Naive thymus-derived CD4-positive, alpha-beta T cell (primary cell): ENCODE results near the gene ANKRD37. TPM values are rescaled to one million over a fixed set of nuclear protein-coding genes. Genes with fewer than 3 reads are reported as not detected.

Experiments used
- ATAC-seq: fragments of 150-1000 bp; cut with Tn5 transposase; 2 replicates; pipeline ENCODE4 v1.10.0; 2021; ENCODE audit warnings: mild to moderate bottlenecking, moderate library complexity
- CTCF ChIA-PET: fragments of 350-600 bp; sonication (Branson Sonifier 250); formaldehyde crosslinking; loops from one replicate; lab custom pipeline; 2021; ENCODE audit warnings: antibody characterized with exemption; lab: Charles Lee
- POLR2A ChIA-PET: fragments of 350-600 bp; sonication (Branson Sonifier 250); formaldehyde crosslinking; loops from one replicate; lab custom pipeline; 2021; ENCODE audit warnings: antibody characterized with exemption, inconsistent platforms; lab: Charles Lee
- DNase-seq, 9 donors: peaks; one replicate each; pipeline versions ENCODE4 v3.0.0 to v3.0.0-alpha.2; 2020 to 2022; ENCODE audit warnings: mixed read lengths in 1 of 9
- H3K27ac ChIP-seq: one replicate; pipeline ENCODE4 v1.7.0; 2013; ENCODE audit warnings: mild to moderate bottlenecking, low read depth, low read length, moderate library complexity
- H3K27me3 ChIP-seq, 2 donors: one replicate each; pipeline ENCODE4 v1.7.0; 2013; ENCODE audit warnings: low read length in 2 of 2, mild to moderate bottlenecking in 2 of 2, moderate library complexity in 2 of 2; ENCODE audit not compliant: control insufficient read depth in 2 of 2, insufficient read depth in 2 of 2
- H3K36me3 ChIP-seq, 3 experiments: 1 replicate in 2 of 3; 2 replicates in 1 of 3; pipeline ENCODE4 v1.7.0; 2013; ENCODE audit warnings: low read length in 3 of 3, mild to moderate bottlenecking in 3 of 3, moderate library complexity in 1 of 3; ENCODE audit not compliant: insufficient read depth in 3 of 3, control insufficient read depth in 2 of 3
- H3K4me1 ChIP-seq, 2 donors: one replicate each; pipeline ENCODE4 v1.7.0; 2013; ENCODE audit warnings: low read length in 2 of 2, mild to moderate bottlenecking in 2 of 2, moderate library complexity in 1 of 2; ENCODE audit not compliant: control insufficient read depth in 2 of 2, insufficient read depth in 2 of 2
- H3K4me3 ChIP-seq: 2 replicates; pipeline ENCODE4 v1.7.0; 2013; ENCODE audit warnings: mild to moderate bottlenecking, low read length
- H3K9me3 ChIP-seq, 3 experiments: 1 replicate in 2 of 3; 2 replicates in 1 of 3; pipeline ENCODE4 v1.7.0; 2013; ENCODE audit warnings: low read length in 3 of 3; ENCODE audit not compliant: control insufficient read depth in 2 of 3
- H3K27ac Mint-ChIP-seq, 9 donors: one replicate each; pipeline ENCODE4 v1.8.0; 2020 to 2022; ENCODE audit warnings: mixed read lengths in 9 of 9, mild to moderate bottlenecking in 8 of 9, moderate library complexity in 5 of 9, inconsistent platforms in 2 of 9
- H3K27me3 Mint-ChIP-seq, 5 donors: one replicate each; pipeline ENCODE4 v1.8.0; 2021 to 2022; ENCODE audit warnings: mixed read lengths in 5 of 5, mild to moderate bottlenecking in 1 of 5
- H3K36me3 Mint-ChIP-seq, 5 donors: one replicate each; pipeline ENCODE4 v1.8.0; 2020 to 2022; ENCODE audit warnings: mixed read lengths in 5 of 5, mild to moderate bottlenecking in 3 of 5, inconsistent platforms in 1 of 5
- H3K4me1 Mint-ChIP-seq, 7 donors: one replicate each; pipeline ENCODE4 v1.8.0; 2020 to 2022; ENCODE audit warnings: mixed read lengths in 7 of 7, mild to moderate bottlenecking in 3 of 7, inconsistent platforms in 1 of 7
- H3K4me3 Mint-ChIP-seq, 10 donors: one replicate each; pipeline ENCODE4 v1.8.0; 2020 to 2022; ENCODE audit warnings: mild to moderate bottlenecking in 10 of 10, mixed read lengths in 10 of 10, moderate library complexity in 6 of 10, inconsistent platforms in 2 of 10
- H3K9me3 Mint-ChIP-seq, 11 donors: one replicate each; pipeline ENCODE4 v1.8.0; 2020 to 2022; ENCODE audit warnings: mixed read lengths in 11 of 11, mild to moderate bottlenecking in 4 of 11, inconsistent platforms in 1 of 11, moderate library complexity in 1 of 11
- intact Hi-C, 2 donors: fragments of 100-400 bp; cut with micrococcal nuclease; formaldehyde crosslinking; loops; one replicate each; pipeline ENCODE4 v1.15.1; 2023
- polyA plus RNA-seq, 2 donors: library from polyadenylated mRNA; unstranded; fragments of 300-500 nt; fragmentation: Illumina TruSeq; gene quantifications; one replicate each; pipeline ENCODE4 v1.2.3, GENCODE V29; 2021
- total RNA-seq, 6 experiments: library from RNA in 5 of 6; stranded (reverse) in 5 of 6; gene quantifications; 1 replicate in 5 of 6; 2 replicates in 1 of 6; pipeline ENCODE4 v1.2.3 and lab custom pipeline; 2021 to 2026

ANKRD37 gene
- total and polyA plus RNA-seq, 7 experiments from 2014 or later = 3.2 to 18.6 (median 8.5) TPM

DNA sequence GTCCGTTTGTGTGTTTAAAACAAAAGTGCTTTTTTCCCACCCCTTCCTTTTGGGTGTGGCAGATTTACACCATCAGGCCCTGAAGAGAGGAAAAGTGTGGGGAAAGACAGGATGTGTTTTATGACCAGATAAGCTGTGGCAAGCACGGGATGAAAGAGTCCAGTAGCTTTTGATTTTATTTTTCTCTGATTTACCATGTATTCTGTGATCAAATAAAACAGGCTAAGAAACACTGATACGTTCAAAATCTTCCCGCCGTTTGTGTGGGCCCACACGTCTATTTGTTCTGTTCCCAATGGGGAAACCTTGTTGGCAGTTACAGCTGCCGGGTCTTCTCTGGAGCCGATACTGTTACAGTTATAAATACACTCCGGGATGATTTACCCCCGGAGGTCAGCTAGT, 11.7 kb upstream of the ANKRD37 start:
- H3K27ac Mint-ChIP-seq = no peak overlapping the region
- H3K4me1 Mint-ChIP-seq = peaks cover 4 to 20% (median 17%) of the 10 kb centered on the region in 7 donors
- H3K9me3 Mint-ChIP-seq = peaks cover 0 to 23% (median 9%) of the 10 kb centered on the region in 11 donors
- H3K36me3 Mint-ChIP-seq = peaks cover 8 to 14% (median 10%) of the 10 kb centered on the region in 5 donors
- Histone ChIP-seq H3K36me3 (no peaks in the 10 kb centered on the region), H3K9me3 (no peaks in the 10 kb centered on the region), H3K27me3 (no peaks in the 10 kb centered on the region), H3K4me3 (no peak overlapping the region), H3K4me1 (peaks cover 0 to 7% of the 10 kb centered on the region in 2 donors), H3K27ac (no peak overlapping the region)
- ATAC-seq (no peak), DNase-seq (no peak)
- CTCF ChIA-PET = interaction anchor here (0.7 kb wide), 1 partner anchor 90 kb away, joined by 3 read pairs; no protein-coding TSS in a partner anchor
- POLR2A ChIA-PET = interaction anchor here (1.0 to 1.6 kb wide), 2 partner anchors 9 to 11 kb away, joined by 3 to 4 read pairs; partner anchors contain the start of gene LRP2BP
- intact Hi-C loops = no loop called here
- peaks cover 0 to 31% (median 23%) of the 10 kb centered on the region in 5 donors for H3K27me3 Mint-ChIP-seq
- peak overlapping the region in 6 of 10 donors; percentile 33 to 65 (median 50) for H3K4me3 Mint-ChIP-seq

DNA sequence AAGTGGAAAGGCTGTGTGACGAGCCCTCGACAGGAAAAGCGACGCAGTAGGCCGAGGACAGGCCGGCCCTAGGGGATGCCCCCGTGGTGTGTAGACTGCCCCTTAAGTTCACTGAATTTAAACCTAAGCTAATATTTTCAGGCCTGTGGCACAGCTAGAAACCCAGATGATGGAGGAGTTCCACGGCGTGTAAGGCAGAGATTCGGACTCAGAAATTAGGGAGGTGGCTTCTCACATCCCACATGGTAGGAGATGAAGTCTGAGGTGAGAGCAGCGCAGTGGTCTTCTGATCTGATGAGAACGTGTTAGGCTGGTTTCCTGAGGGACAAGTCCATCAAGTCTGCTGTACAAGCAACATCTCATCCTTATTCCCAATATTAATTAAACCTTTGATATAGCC, 8.7 kb upstream of the ANKRD37 start:
- peaks cover 11 to 22% (median 17%) of the 10 kb centered on the region in 7 donors for H3K4me1 Mint-ChIP-seq
- no peak for DNase-seq
- Histone ChIP-seq H3K27ac (no peak overlapping the region), H3K27me3 (no peaks in the 10 kb centered on the region), H3K4me1 (peaks cover 0 to 7% of the 10 kb centered on the region in 2 donors), H3K9me3 (no peaks in the 10 kb centered on the region), H3K4me3 (no peak overlapping the region), H3K36me3 (no peaks in the 10 kb centered on the region)
- intact Hi-C loops = no loop called here
- POLR2A ChIA-PET = interaction anchor here (1.4 kb wide), 1 partner anchor 9 kb away, joined by 3 read pairs; no protein-coding TSS in a partner anchor
- H3K36me3 Mint-ChIP-seq = peaks cover 0 to 13% (median 4%) of the 10 kb centered on the region in 5 donors
- H3K9me3 Mint-ChIP-seq = peaks cover 0 to 3% (median 0%) of the 10 kb centered on the region in 11 donors
- H3K4me3 Mint-ChIP-seq = no peak overlapping the region
- ATAC-seq = no peak
- CTCF ChIA-PET = no interaction called here
- H3K27me3 Mint-ChIP-seq = peaks cover 0 to 27% (median 19%) of the 10 kb centered on the region in 5 donors
- H3K27ac Mint-ChIP-seq = no peak overlapping the region

- no peaks in the 10 kb centered on the region for H3K27me3 ChIP-seq
- ATAC-seq (no peak), DNase-seq (no peak)
- ChIA-PET CTCF (no interaction called here), POLR2A (no interaction called here)
- Mint-ChIP-seq H3K4me1 (peaks cover 10 to 22% (median 18%) of the 10 kb centered on the region in 7 donors), H3K27ac (no peak overlapping the region), H3K4me3 (no peak overlapping the region), H3K36me3 (peaks cover 0 to 8% (median 4%) of the 10 kb centered on the region in 5 donors), H3K27me3 (peaks cover 0 to 3% (median 1%) of the 10 kb centered on the region in 5 donors), H3K9me3 (no peaks in the 10 kb centered on the region)
- H3K4me3 ChIP-seq = no peak overlapping the region
- intact Hi-C loops = loop anchor here (10.0 kb wide), 5 partner anchors 566 to 1946 kb away; partner anchors contain the start of genes IRF2 (in 2 of the 2), ACSL1 (in 1 of the 2), CDKN2AIP (in 1 of the 2) and CENPU (in 1 of the 2)
- H3K27ac ChIP-seq = no peak overlapping the region
- H3K4me1 ChIP-seq = peaks cover 7 to 8% of the 10 kb centered on the region in 2 donors
- peaks cover 0 to 2% (median 0%) of the 10 kb centered on the region in 3 experiments for H3K36me3 ChIP-seq
- H3K9me3 ChIP-seq = no peaks in the 10 kb centered on the region
These were observed 5.7 kb upstream of the ANKRD37 start for GRCh38 chr4:185390941-185391340.

DNA sequence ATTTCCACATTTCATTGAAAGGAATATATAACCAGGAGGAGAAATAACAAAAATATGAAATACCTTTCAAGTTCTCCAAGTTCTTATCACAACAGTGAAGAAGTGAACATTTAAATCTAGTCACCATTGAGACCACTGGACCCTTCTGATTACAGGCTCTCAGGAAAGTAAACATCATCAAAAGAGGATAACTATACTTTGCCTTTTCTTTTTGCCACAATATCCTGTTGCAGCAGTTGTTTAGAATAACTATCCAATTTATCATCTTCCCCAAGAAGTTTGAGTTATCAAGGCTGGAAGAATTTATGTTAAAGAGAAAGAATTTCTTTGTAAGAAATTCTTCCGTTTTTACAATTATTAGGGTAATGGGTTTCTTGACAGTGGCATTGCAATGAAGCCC, 4.5 kb upstream of the ANKRD37 start:
- H3K4me3 ChIP-seq = no peak overlapping the region
- peaks cover 14 to 25% (median 20%) of the 10 kb centered on the region in 7 donors for H3K4me1 Mint-ChIP-seq
- H3K36me3 ChIP-seq = peaks cover 0 to 5% (median 0%) of the 10 kb centered on the region in 3 experiments
- H3K4me3 Mint-ChIP-seq = no peak overlapping the region
- H3K27ac Mint-ChIP-seq = peak overlapping the region in 3 of 9 donors; percentile 10 to 34 (median 19)
- H3K9me3 Mint-ChIP-seq = no peaks in the 10 kb centered on the region
- intact Hi-C loops = loop anchor here (10.0 kb wide), 5 partner anchors 567 to 1947 kb away; partner anchors contain the start of genes IRF2 (in 2 of the 2), ACSL1 (in 1 of the 2), CDKN2AIP (in 1 of the 2) and CENPU (in 1 of the 2)
- DNase-seq (no peak), ATAC-seq (no peak)
- H3K27me3 ChIP-seq = no peaks in the 10 kb centered on the region
- ChIA-PET POLR2A (no interaction called here), CTCF (no interaction called here)
- H3K4me1 ChIP-seq = peaks cover 11 to 13% of the 10 kb centered on the region in 2 donors
- peaks cover 0 to 8% (median 4%) of the 10 kb centered on the region in 5 donors for H3K36me3 Mint-ChIP-seq
- H3K27me3 Mint-ChIP-seq = no peaks in the 10 kb centered on the region
- no peaks in the 10 kb centered on the region for H3K9me3 ChIP-seq
- H3K27ac ChIP-seq = no peak overlapping the region

DNA sequence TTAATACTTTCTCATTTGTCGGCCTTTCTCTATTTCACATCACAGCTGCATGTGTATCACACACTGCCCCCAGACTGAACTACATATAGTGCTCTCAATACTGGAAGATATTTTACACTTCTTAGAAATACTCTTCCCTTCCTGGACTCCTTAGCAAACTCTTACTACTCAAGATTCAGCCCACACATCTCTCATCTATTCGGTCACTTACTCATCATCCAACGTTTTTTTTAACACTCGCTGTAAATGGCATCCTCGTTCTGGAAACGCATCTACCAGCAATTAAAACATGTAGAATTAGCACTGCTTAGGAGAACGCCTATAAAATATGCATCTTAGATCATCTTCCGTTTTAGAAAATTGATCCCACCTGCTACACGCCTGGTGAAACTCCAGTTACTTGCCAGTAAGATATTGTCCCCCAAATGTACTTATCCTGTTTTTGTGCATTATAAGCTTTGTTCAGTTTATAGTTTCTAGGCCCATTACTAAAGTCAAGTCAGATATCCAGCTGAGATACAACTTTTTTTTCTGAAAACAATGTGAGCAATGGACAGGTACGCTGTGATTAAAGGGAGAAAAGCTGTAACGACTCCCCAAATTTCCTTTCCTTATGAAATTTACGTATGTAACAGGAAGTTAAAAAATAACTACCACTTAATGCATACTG, 1.9 kb upstream of the ANKRD37 start:
- peaks cover 0 to 17% (median 0%) of the 10 kb centered on the region in 5 donors for H3K36me3 Mint-ChIP-seq
- ATAC-seq (no peak), DNase-seq (no peak)
- H3K9me3 Mint-ChIP-seq = no peaks in the 10 kb centered on the region
- no peaks in the 10 kb centered on the region for H3K27me3 ChIP-seq
- H3K9me3 ChIP-seq = no peaks in the 10 kb centered on the region
- intact Hi-C loops = loop anchor here (1.0 to 10.0 kb wide), 12 partner anchors 190 to 1952 kb away; partner anchors contain the start of genes CDKN2AIP (in 2 of the 2), IRF2 (in 2 of the 2), ACSL1 (in 1 of the 2) and CASP3 (in 1 of the 2)
- H3K27me3 Mint-ChIP-seq = no peaks in the 10 kb centered on the region
- CTCF ChIA-PET = interaction anchor here (0.6 kb wide), 1 partner anchor 114 kb away, joined by 3 read pairs; no protein-coding TSS in a partner anchor
- H3K4me1 ChIP-seq = peaks cover 12 to 15% of the 10 kb centered on the region in 2 donors
- peak overlapping the region; percentile 82 to 100 (median 97) for H3K4me3 Mint-ChIP-seq
- peaks cover 14 to 46% (median 27%) of the 10 kb centered on the region in 7 donors for H3K4me1 Mint-ChIP-seq
- H3K36me3 ChIP-seq = peaks cover 0 to 5% (median 0%) of the 10 kb centered on the region in 3 experiments
- peak overlapping the region; percentile 97 for H3K27ac ChIP-seq
- peak overlapping the region; percentile 69 for H3K4me3 ChIP-seq
- POLR2A ChIA-PET = interaction anchor here (0.5 to 3.4 kb wide), 8 partner anchors 9 to 809 kb away, joined by 3 to 49 read pairs (median 7); partner anchors contain the start of genes CYP4V2, SLC25A4, SNX25 and UFSP2
- H3K27ac Mint-ChIP-seq = peak overlapping the region; percentile 74 to 100 (median 96)
